HEK293 (cell line): Measurements from ENCODE around the gene THSD4.

Source experiments
- CTCF ChIA-PET: fragments of 350-600 bp; formaldehyde crosslinking; extraction: SDS; loops from one replicate; lab custom pipeline; 2021; ENCODE audit warnings: antibody characterized with exemption; lab: Yijun Ruan, JAX
- POLR2A ChIA-PET: fragments of 300-600 bp; formaldehyde crosslinking; extraction: SDS; loops from one replicate; lab custom pipeline; 2020; ENCODE audit warnings: antibody characterized with exemption, inconsistent platforms; lab: Yijun Ruan, JAX
- H3K27ac ChIP-seq: fragments of 200-500 bp; sonication (Bioruptor generic); 2 replicates; pipeline ENCODE4 v1.5.1; 2014; ENCODE audit warnings: low read depth, low read length, control low read depth, inconsistent platforms; ENCODE audit errors: extremely low read depth
- H3K36me3 ChIP-seq, 2 experiments: fragments of 200-500 bp in 1 of 2; sonication (Bioruptor generic) in 1 of 2; 1 replicate in 1 of 2; 2 replicates in 1 of 2; pipeline ENCODE4 v1.5.1; 2014 to 2017; ENCODE audit warnings: inconsistent platforms in 2 of 2, low read length in 2 of 2; ENCODE audit not compliant: control insufficient read depth in 2 of 2, insufficient read depth in 1 of 2
- H3K4me1 ChIP-seq: fragments of 200-500 bp; sonication (Bioruptor generic); 2 replicates; pipeline ENCODE4 v1.5.1; 2014; ENCODE audit warnings: mild to moderate bottlenecking, low read length, inconsistent platforms; ENCODE audit not compliant: control insufficient read depth, insufficient read depth
- H3K4me3 ChIP-seq: 2 replicates; pipeline ENCODE4 v1.5.1; 2011; ENCODE audit warnings: low read depth, mild to moderate bottlenecking, control low read depth, low read length, moderate library complexity
- H3K9me3 ChIP-seq: fragments of 200-500 bp; sonication (Bioruptor generic); 2 replicates; pipeline ENCODE4 v1.5.1; 2014; ENCODE audit warnings: low read depth, low read length, inconsistent platforms; ENCODE audit not compliant: control insufficient read depth, insufficient read depth
- BCL11A ChIP-seq: fragments of 450-650 bp; formaldehyde crosslinking; IDR thresholded peaks from 2 replicates; pipeline ENCODE4 v1.5.1; 2016; ENCODE audit warnings: low read depth, missing biosample characterization, missing genetic modification characterization
- GLIS1 ChIP-seq: fragments of 450-650 bp; formaldehyde crosslinking; IDR thresholded peaks from 2 replicates; pipeline ENCODE4 v1.5.1; 2016; ENCODE audit warnings: missing biosample characterization, missing genetic modification characterization
- SCRT2 ChIP-seq: fragments of 450-650 bp; formaldehyde crosslinking; IDR thresholded peaks from 2 replicates; pipeline ENCODE4 v1.5.1; 2016; ENCODE audit warnings: missing biosample characterization, missing genetic modification characterization
- TCF7L2 ChIP-seq: IDR thresholded peaks from 2 replicates; pipeline ENCODE4 v1.6.1; 2011; ENCODE audit warnings: low read depth, mild to moderate bottlenecking, inconsistent platforms, low read length, moderate library complexity, borderline replicate concordance
- ZFHX2 ChIP-seq: fragments of 450-650 bp; formaldehyde crosslinking; conservative IDR thresholded peaks from 2 replicates; pipeline ENCODE4 v1.5.1; 2016; ENCODE audit warnings: missing biosample characterization, missing genetic modification characterization
- ZIC2 ChIP-seq: fragments of 450-650 bp; formaldehyde crosslinking; IDR thresholded peaks from 2 replicates; pipeline ENCODE4 v1.5.1; 2016; ENCODE audit warnings: missing biosample characterization, missing genetic modification characterization
- ZNF114 ChIP-seq: fragments of 450-650 bp; formaldehyde crosslinking; IDR thresholded peaks from 2 replicates; pipeline ENCODE4 v1.5.0; 2017; ENCODE audit warnings: missing biosample characterization, missing genetic modification characterization
- ZNF184 ChIP-seq: fragments of 450-650 bp; IDR thresholded peaks from 2 replicates; pipeline ENCODE4 v1.5.1; 2018; ENCODE audit warnings: missing biosample characterization, mild to moderate bottlenecking, missing genetic modification characterization
- ZNF211 ChIP-seq: fragments of 450-650 bp; formaldehyde crosslinking; IDR thresholded peaks from 2 replicates; pipeline ENCODE4 v1.5.1; 2016; ENCODE audit warnings: low read depth, missing biosample characterization, missing genetic modification characterization
- ZNF223 ChIP-seq: fragments of 450-650 bp; formaldehyde crosslinking; IDR thresholded peaks from 2 replicates; pipeline ENCODE4 v1.5.1; 2016; ENCODE audit warnings: missing biosample characterization, missing genetic modification characterization
- ZNF292 ChIP-seq: fragments of 450-650 bp; formaldehyde crosslinking; IDR thresholded peaks from 2 replicates; pipeline ENCODE4 v1.5.1; 2016; ENCODE audit warnings: low read depth, missing biosample characterization, missing genetic modification characterization, borderline replicate concordance
- ZNF473 ChIP-seq: fragments of 450-650 bp; formaldehyde crosslinking; IDR thresholded peaks from 2 replicates; pipeline ENCODE4 v1.5.1; 2017; ENCODE audit warnings: missing biosample characterization, missing genetic modification characterization
- ZNF629 ChIP-seq: fragments of 450-650 bp; formaldehyde crosslinking; IDR thresholded peaks from 2 replicates; pipeline ENCODE4 v1.5.1; 2017; ENCODE audit warnings: missing biosample characterization, missing genetic modification characterization
- ZNF777 ChIP-seq: fragments of 450-650 bp; formaldehyde crosslinking; IDR thresholded peaks from 2 replicates; pipeline ENCODE4 v1.5.1; 2017; ENCODE audit warnings: missing biosample characterization, missing genetic modification characterization, borderline replicate concordance
- ZSCAN16 ChIP-seq: fragments of 450-650 bp; formaldehyde crosslinking; IDR thresholded peaks from 2 replicates; pipeline ENCODE4 v1.5.1; 2016; ENCODE audit warnings: missing biosample characterization, missing genetic modification characterization
- ZSCAN30 ChIP-seq: fragments of 450-650 bp; IDR thresholded peaks from 2 replicates; pipeline ENCODE4 v1.5.1; 2018; ENCODE audit warnings: missing biosample characterization, mild to moderate bottlenecking, missing genetic modification characterization, moderate library complexity
- TF ChIP-seq, protein P1 (sequence below): fragments of 450-650 bp; formaldehyde crosslinking; IDR thresholded peaks from 2 replicates; pipeline ENCODE4; 2016; ENCODE audit warnings: missing biosample characterization, missing genetic modification characterization
- TF ChIP-seq, protein P2 (sequence below): fragments of 450-650 bp; formaldehyde crosslinking; IDR thresholded peaks from 2 replicates; pipeline ENCODE4 v1.5.1; 2017; ENCODE audit warnings: missing biosample characterization, missing genetic modification characterization
- TF ChIP-seq, protein P3 (sequence below): fragments of 450-650 bp; formaldehyde crosslinking; IDR thresholded peaks from 2 replicates; pipeline ENCODE4 v1.5.1; 2016; ENCODE audit warnings: missing biosample characterization, missing genetic modification characterization

THSD4 gene

DNA sequence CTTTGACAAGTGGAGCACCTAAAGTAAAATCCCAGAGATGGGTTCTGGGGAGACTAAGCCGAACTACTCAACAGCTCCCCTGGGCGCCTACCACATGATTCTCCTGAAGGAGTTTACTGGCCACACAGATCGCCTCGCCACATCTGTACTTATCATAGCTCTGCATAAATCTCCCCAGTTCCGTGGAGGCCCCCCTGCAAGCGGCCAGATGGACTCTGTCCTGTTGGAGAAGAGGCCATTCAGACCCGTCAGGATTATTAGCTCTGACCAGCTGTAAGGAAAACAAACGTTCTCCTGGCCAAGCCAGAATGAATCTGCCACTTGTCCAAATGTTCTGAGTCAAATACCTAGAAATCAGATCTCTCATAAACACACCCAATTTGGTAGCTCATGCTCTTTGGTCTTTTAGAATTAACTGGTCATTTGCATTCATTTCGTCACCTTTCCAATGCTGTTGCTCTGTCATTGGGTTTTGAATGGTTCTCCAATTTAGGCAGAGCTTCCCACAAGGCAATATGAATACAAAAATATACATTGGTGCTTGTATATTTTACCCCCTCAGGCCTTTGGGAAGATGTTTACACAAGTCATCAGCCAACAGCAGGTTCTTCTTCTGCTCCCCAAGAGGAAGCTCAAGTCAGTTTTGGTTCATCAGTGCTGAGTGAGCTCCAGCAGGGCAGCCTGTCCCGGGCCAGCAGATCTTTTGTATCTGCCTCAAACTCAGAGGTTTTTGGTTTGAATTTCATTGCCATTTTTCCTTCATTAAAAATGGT, 124.5 kb downstream of the THSD4 start:
- H3K27ac ChIP-seq, result 0 out of 2 replicates have a peak overlapping the region, but pooled peaks have one; percentile 22
- H3K4me3 ChIP-seq, result no peak overlapping the region
- no peaks in the 10 kb centered on the region; the same call in 1 of the 2 replicates for H3K9me3 ChIP-seq
- peaks cover 19% of the 10 kb centered on the region for H3K4me1 ChIP-seq
- POLR2A ChIA-PET, result interaction anchor here (0.6 kb wide), 1 partner anchor 22 kb away, joined by 3 read pairs; no protein-coding TSS in a partner anchor
- TF ChIP-seq, protein P1, sequence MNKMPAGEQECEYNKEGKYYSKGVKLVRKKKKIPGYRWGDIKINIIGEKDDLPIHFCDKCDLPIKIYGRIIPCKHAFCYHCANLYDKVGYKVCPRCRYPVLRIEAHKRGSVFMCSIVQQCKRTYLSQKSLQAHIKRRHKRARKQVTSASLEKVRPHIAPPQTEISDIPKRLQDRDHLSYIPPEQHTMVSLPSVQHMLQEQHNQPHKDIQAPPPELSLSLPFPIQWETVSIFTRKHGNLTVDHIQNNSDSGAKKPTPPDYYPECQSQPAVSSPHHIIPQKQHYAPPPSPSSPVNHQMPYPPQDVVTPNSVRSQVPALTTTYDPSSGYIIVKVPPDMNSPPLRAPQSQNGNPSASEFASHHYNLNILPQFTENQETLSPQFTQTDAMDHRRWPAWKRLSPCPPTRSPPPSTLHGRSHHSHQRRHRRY (tag by site-specific recombination), result no peak
- TF ChIP-seq GLIS1 (tag by site-specific recombination), result peak; percentile 73
- TF ChIP-seq ZIC2 (tag by site-specific recombination), result peak; percentile 34
- no peak for TF ChIP-seq ZNF211 (tag by site-specific recombination)
- no peak for TF ChIP-seq ZNF223
- TF ChIP-seq, protein P2, sequence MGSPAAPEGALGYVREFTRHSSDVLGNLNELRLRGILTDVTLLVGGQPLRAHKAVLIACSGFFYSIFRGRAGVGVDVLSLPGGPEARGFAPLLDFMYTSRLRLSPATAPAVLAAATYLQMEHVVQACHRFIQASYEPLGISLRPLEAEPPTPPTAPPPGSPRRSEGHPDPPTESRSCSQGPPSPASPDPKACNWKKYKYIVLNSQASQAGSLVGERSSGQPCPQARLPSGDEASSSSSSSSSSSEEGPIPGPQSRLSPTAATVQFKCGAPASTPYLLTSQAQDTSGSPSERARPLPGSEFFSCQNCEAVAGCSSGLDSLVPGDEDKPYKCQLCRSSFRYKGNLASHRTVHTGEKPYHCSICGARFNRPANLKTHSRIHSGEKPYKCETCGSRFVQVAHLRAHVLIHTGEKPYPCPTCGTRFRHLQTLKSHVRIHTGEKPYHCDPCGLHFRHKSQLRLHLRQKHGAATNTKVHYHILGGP (tag by site-specific recombination), result peak; percentile 28; the same call in 1 of the 2 replicates
- no peaks in the 10 kb centered on the region for H3K36me3 ChIP-seq
- CTCF ChIA-PET, result interaction anchor here (0.7 to 1.4 kb wide), 4 partner anchors 97 to 201 kb away, joined by 3 read pairs; partner anchors contain the start of gene THSD4

DNA sequence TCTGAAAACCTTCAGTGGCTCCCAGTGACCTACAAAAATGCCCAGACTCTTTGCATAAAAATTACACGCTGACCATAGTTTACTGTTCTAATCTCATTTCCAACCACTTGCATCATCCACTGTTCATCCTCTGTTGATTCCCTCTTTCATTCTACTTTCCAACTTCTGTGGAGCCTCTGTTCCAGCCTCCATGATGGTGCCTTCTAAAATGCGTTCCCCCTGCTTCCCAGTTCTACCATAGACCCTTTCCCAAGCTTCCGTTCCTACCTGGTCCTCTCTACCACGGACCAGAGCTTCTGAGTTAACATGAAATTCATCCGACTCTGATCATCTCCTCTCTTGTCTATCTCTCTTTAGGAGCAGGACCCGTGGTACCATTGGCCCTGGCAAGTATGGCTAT, 127.0 kb downstream of the THSD4 start:
- Histone ChIP-seq H3K27ac (no peak overlapping the region), H3K4me3 (no peak overlapping the region), H3K9me3 (no peaks in the 10 kb centered on the region; the same call in 1 of the 2 replicates), H3K4me1 (peaks cover 16% of the 10 kb centered on the region), H3K36me3 (no peaks in the 10 kb centered on the region)
- ChIA-PET POLR2A (no interaction called here), CTCF (interaction anchor here (1.1 to 1.7 kb wide), 2 partner anchors 9 to 183 kb away, joined by 3 read pairs; no protein-coding TSS in a partner anchor)
- TF ChIP-seq ZFHX2, result no peak
- TF ChIP-seq ZSCAN16 (tag by site-specific recombination), result no peak
- no peak for TF ChIP-seq BCL11A (tag by site-specific recombination)
- TF ChIP-seq ZNF292 (tag by site-specific recombination), result no peak
- no peak for TF ChIP-seq ZNF629 (tag by site-specific recombination)
- no peak for TF ChIP-seq ZNF184 (tag by site-specific recombination)

DNA sequence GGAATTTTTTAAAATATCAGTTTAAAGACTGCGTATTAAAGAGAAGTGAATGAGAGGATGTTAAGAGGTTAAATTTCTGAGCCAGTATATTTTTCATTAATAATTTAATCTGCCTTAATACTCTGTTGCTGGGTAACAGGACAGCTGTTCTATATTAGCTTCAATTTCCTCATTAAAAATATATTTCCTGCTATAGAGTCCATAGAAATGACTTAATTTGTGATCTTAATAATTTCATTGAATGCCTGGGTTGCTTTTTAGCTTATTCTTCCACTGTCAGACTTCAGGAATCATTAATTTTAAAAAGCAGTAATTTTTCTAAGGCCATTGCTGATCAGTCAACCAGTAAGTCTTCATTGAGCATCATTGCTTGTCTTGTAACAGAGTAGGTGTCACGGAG, 129.0 kb downstream of the THSD4 start:
- no peak overlapping the region for H3K27ac ChIP-seq
- CTCF ChIA-PET, result interaction anchor here (0.7 kb wide), 1 partner anchor 34 kb away, joined by 4 read pairs; no protein-coding TSS in a partner anchor
- H3K9me3 ChIP-seq, result no peaks in the 10 kb centered on the region; the same call in 1 of the 2 replicates
- peaks cover 16% of the 10 kb centered on the region; the same call in 1 of the 2 replicates for H3K4me1 ChIP-seq
- no peak overlapping the region for H3K4me3 ChIP-seq
- no peaks in the 10 kb centered on the region for H3K36me3 ChIP-seq
- POLR2A ChIA-PET, result no interaction called here
- TF ChIP-seq, protein P2 (tag by site-specific recombination), result no peak
- TF ChIP-seq SCRT2 (tag by site-specific recombination), result no peak
- no peak for TF ChIP-seq ZSCAN30
- no peak for TF ChIP-seq ZNF292 (tag by site-specific recombination)
- no peak for TF ChIP-seq ZNF114 (tag by site-specific recombination)
- no peak for TF ChIP-seq ZNF777 (tag by site-specific recombination)
- no peak for TF ChIP-seq ZNF473 (tag by site-specific recombination)
- TF ChIP-seq, protein P3, sequence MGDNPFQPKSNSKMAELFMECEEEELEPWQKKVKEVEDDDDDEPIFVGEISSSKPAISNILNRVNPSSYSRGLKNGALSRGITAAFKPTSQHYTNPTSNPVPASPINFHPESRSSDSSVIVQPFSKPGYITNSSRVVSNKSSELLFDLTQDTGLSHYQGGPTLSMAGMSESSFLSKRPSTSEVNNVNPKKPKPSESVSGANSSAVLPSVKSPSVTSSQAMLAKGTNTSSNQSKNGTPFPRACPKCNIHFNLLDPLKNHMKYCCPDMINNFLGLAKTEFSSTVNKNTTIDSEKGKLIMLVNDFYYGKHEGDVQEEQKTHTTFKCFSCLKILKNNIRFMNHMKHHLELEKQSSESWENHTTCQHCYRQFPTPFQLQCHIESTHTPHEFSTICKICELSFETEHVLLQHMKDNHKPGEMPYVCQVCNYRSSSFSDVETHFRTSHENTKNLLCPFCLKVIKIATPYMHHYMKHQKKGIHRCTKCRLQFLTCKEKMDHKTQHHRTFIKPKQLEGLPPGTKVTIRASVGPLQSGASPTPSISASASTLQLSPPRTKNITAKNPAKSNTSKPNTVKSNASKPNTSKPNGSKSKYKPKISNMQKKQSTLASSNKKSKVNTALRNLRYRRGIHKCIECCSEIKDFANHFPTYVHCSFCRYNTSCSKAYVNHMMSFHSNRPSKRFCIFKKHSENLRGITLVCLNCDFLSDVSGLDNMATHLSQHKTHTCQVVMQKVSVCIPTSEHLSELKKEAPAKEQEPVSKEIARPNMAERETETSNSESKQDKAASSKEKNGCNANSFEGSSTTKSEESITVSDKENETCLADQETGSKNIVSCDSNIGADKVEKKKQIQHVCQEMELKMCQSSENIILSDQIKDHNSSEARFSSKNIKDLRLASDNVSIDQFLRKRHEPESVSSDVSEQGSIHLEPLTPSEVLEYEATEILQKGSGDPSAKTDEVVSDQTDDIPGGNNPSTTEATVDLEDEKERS (tag by site-specific recombination), result no peak
- TF ChIP-seq TCF7L2, result no peak
